Mononuclear cell (primary cell): ENCODE results near the gene RNF4. TPM values are rescaled to one million over a fixed set of nuclear protein-coding genes. Genes with fewer than 3 reads are reported as not detected.
"Not testable (repeated sequence)": the region's sequence is repeated elsewhere in the genome, so short reads cannot be mapped to it uniquely, and the experiment has no call there.

ENCODE experiments used
- H3K27me3 ChIP-seq: 2 replicates; pipeline ENCODE4 v1.6.0; 2011; ENCODE audit warnings: low read length, control low read depth; ENCODE audit not compliant: insufficient read depth
- H3K4me1 ChIP-seq: 2 replicates; pipeline ENCODE4 v1.5.1; 2011; ENCODE audit warnings: mild to moderate bottlenecking, low read length, control low read depth; ENCODE audit not compliant: insufficient read depth
- H3K4me3 ChIP-seq: 2 replicates; pipeline ENCODE4 v1.5.1; 2011; ENCODE audit warnings: mild to moderate bottlenecking, low read length, moderate library complexity
- H3K9me3 ChIP-seq: 2 replicates; pipeline ENCODE4 v1.5.1; 2011; ENCODE audit warnings: low read depth, mild to moderate bottlenecking, control low read depth, low read length
- total RNA-seq: library from RNA; depleted of rRNA; stranded (reverse); fragments of >200 nt; gene quantifications from one replicate; pipeline ENCODE4 v1.2.3, GENCODE V29; 2012

The RNF4 gene
- total RNA-seq, 1 donor: 126 TPM

GRCh38 chr4:2546961-2547691, 78.2 kb downstream of the RNF4 start:
- not testable (repeated sequence) for H3K27me3 ChIP-seq, H3K4me3 ChIP-seq, H3K4me1 ChIP-seq, H3K9me3 ChIP-seq

- H3K4me3 ChIP-seq: no peak overlapping the region
- no peaks in the 10 kb centered on the region for H3K27me3 ChIP-seq
- H3K9me3 ChIP-seq: no peaks in the 10 kb centered on the region
- H3K4me1 ChIP-seq: peaks cover 7% of the 10 kb centered on the region
These were observed 82.2 kb downstream of the RNF4 start for GRCh38 chr4:2551118-2551517.

GRCh38 chr4:2552806-2553205, 83.9 kb downstream of the RNF4 start:
- no peaks in the 10 kb centered on the region for H3K27me3 ChIP-seq
- no peak overlapping the region for H3K4me3 ChIP-seq
- H3K9me3 ChIP-seq: no peaks in the 10 kb centered on the region
- peaks cover 12% of the 10 kb centered on the region for H3K4me1 ChIP-seq

- peaks cover 12% of the 10 kb centered on the region for H3K4me1 ChIP-seq
- H3K4me3 ChIP-seq: no peak overlapping the region
- no peaks in the 10 kb centered on the region for H3K27me3 ChIP-seq
- no peaks in the 10 kb centered on the region for H3K9me3 ChIP-seq
These were observed 89.4 kb downstream of the RNF4 start for GRCh38 chr4:2558301-2558700.

GRCh38 chr4:2560167-2560566, 91.3 kb downstream of the RNF4 start:
- Histone ChIP-seq H3K4me3 (no peak overlapping the region), H3K9me3 (no peaks in the 10 kb centered on the region), H3K27me3 (no peaks in the 10 kb centered on the region), H3K4me1 (peaks cover 9% of the 10 kb centered on the region)

Other genes starting within 250 kb of the RNF4 start
- gene HAUS3, start 227.0 kb upstream of the RNF4 start, total RNA-seq: 77.2 TPM
- gene POLN, start 227.0 kb upstream of the RNF4 start, total RNA-seq: 1.4 TPM
- gene MXD4, start 207.0 kb upstream of the RNF4 start, total RNA-seq: 36.1 TPM
- gene ZFYVE28, start 50.5 kb upstream of the RNF4 start, total RNA-seq: 8.9 TPM
- gene CFAP99, start 50.2 kb upstream of the RNF4 start, total RNA-seq: 0.10 TPM
- 21.0 TPM for gene FAM193A, start 67.5 kb downstream of the RNF4 start, total RNA-seq